ENCODE results near the gene PNPLA6. TPM values are rescaled to one million over a fixed set of nuclear protein-coding genes. Genes with fewer than 3 reads are reported as not detected.

PNPLA6 gene
- total and polyA plus RNA-seq, 2 of the 13 experiments (the other 11 are each of a cell fraction or from before 2014, with no cell fraction given) = 24.9 to 28.2 TPM

- peak; percentile 95 for TF ChIP-seq ZNF607 (CRISPR knock-in tag; IDR thresholded peaks at IDR 0.05; ENCODE audit: borderline replicate concordance)
- TF ChIP-seq, protein P1, sequence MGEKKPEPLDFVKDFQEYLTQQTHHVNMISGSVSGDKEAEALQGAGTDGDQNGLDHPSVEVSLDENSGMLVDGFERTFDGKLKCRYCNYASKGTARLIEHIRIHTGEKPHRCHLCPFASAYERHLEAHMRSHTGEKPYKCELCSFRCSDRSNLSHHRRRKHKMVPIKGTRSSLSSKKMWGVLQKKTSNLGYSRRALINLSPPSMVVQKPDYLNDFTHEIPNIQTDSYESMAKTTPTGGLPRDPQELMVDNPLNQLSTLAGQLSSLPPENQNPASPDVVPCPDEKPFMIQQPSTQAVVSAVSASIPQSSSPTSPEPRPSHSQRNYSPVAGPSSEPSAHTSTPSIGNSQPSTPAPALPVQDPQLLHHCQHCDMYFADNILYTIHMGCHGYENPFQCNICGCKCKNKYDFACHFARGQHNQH (CRISPR knock-in tag; IDR thresholded peaks at IDR 0.05) = peak; percentile 98
- TF ChIP-seq YEATS4 (CRISPR knock-in tag; IDR thresholded peaks at IDR 0.05; ENCODE audit: borderline replicate concordance) = peak; percentile 82; the same call in 1 of the 2 replicates
- TF ChIP-seq NFIC (IDR thresholded peaks at IDR 0.05; ENCODE audit: low read length) = no peak
- TF ChIP-seq ZNF224 (CRISPR knock-in tag; IDR thresholded peaks at IDR 0.05) = no peak
- peak; percentile 99 for TF ChIP-seq EEA1 (CRISPR knock-in tag; IDR thresholded peaks at IDR 0.05; ENCODE audit: borderline replicate concordance)
- TF ChIP-seq, protein P2, sequence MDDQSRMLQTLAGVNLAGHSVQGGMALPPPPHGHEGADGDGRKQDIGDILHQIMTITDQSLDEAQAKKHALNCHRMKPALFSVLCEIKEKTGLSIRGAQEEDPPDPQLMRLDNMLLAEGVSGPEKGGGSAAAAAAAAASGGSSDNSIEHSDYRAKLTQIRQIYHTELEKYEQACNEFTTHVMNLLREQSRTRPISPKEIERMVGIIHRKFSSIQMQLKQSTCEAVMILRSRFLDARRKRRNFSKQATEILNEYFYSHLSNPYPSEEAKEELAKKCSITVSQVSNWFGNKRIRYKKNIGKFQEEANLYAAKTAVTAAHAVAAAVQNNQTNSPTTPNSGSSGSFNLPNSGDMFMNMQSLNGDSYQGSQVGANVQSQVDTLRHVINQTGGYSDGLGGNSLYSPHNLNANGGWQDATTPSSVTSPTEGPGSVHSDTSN (CRISPR knock-in tag; IDR thresholded peaks at IDR 0.05; ENCODE audit: borderline replicate concordance) = peak; percentile 98
- peak; percentile 72 for TF ChIP-seq SP4 (CRISPR knock-in tag; IDR thresholded peaks at IDR 0.05)
- peak; percentile 72; the same call in 1 of the 2 replicates for TF ChIP-seq ZNF747 (CRISPR knock-in tag; IDR thresholded peaks at IDR 0.05; ENCODE audit: borderline replicate concordance)
- no peak for TF ChIP-seq ZNF292 (CRISPR knock-in tag; IDR thresholded peaks at IDR 0.05; ENCODE audit: borderline replicate concordance, low read depth)
- no peak for TF ChIP-seq RBM39 (IDR thresholded peaks at IDR 0.05; ENCODE audit: low read depth, low read length, poor library complexity, severe bottlenecking)
- TF ChIP-seq PAWR (CRISPR knock-in tag; IDR thresholded peaks at IDR 0.05; ENCODE audit: borderline replicate concordance) = peak; percentile 83; the same call in 1 of the 2 replicates
- peak; percentile 96; the same call in 1 of the 2 replicates for TF ChIP-seq ZNF333 (CRISPR knock-in tag; IDR thresholded peaks at IDR 0.05; ENCODE audit: borderline replicate concordance)
- TF ChIP-seq PCBP1 (IDR thresholded peaks at IDR 0.05; ENCODE audit: borderline replicate concordance, low read depth, low read length) = no peak
- TF ChIP-seq ZNF800 (CRISPR knock-in tag; IDR thresholded peaks at IDR 0.05) = peak; percentile 86
- no peak for TF ChIP-seq ZNF512B (CRISPR knock-in tag; IDR thresholded peaks at IDR 0.05; ENCODE audit: borderline replicate concordance)
- TF ChIP-seq ARHGAP35 (CRISPR knock-in tag; IDR thresholded peaks at IDR 0.05; ENCODE audit: borderline replicate concordance) = peak; percentile 99; the same call in 1 of the 2 replicates
- no peak for TF ChIP-seq MXI1 (IDR thresholded peaks at IDR 0.05; ENCODE audit: borderline replicate concordance, low read depth, low read length)
- TF ChIP-seq SRSF1 (optimal IDR thresholded peaks at IDR 0.05; ENCODE audit: low read depth, low read length) = no peak
- TF ChIP-seq ZNF570 (CRISPR knock-in tag; IDR thresholded peaks at IDR 0.05; ENCODE audit: borderline replicate concordance) = 0 out of 2 replicates have a peak, but pooled peaks have one; percentile 77
Observed at GRCh38 chr19:7562646-7563393, 27.3 kb downstream of the PNPLA6 start (continued).

Data from HepG2 (cell line).